ENCODE measurements around the gene MAN1C1.

GRCh38 chr1:25742316-25742715 lies 125.7 kb downstream of the MAN1C1 start:
- TF ChIP-seq CTCF (conservative IDR thresholded peaks at IDR 0.05 in 1 of 2, IDR thresholded peaks at IDR 0.05 in 1 of 2; ENCODE audit: extremely low read depth in 1 of 2, insufficient read depth in 1 of 2, low read depth in 1 of 2, low read length in 2 of 2) (no peak), EZH2 (IDR thresholded peaks at IDR 0.05; ENCODE audit: borderline replicate concordance, low read length) (no peak)
